Stimulated activated naive CD8-positive, alpha-beta T cell treated with anti-CD3 and anti-CD28 coated beads, Interleukin-15, Interleukin-2, amounts not matched to agents 100 U/mL and 50 U/mL, for 24 hours (primary cell): ENCODE results near the gene RECQL.
"Not testable (repeated sequence)": the region's sequence is repeated elsewhere in the genome, so short reads cannot be mapped to it uniquely, and the experiment has no call there.

ENCODE experiments used
- ATAC-seq: fragments of 150-1000 bp; cut with Tn5 transposase; one replicate; pipeline ENCODE4 v1.10.0; 2021
- DNase-seq: peaks from one replicate; pipeline ENCODE4 v3.0.0; 2021

The RECQL gene

DNA sequence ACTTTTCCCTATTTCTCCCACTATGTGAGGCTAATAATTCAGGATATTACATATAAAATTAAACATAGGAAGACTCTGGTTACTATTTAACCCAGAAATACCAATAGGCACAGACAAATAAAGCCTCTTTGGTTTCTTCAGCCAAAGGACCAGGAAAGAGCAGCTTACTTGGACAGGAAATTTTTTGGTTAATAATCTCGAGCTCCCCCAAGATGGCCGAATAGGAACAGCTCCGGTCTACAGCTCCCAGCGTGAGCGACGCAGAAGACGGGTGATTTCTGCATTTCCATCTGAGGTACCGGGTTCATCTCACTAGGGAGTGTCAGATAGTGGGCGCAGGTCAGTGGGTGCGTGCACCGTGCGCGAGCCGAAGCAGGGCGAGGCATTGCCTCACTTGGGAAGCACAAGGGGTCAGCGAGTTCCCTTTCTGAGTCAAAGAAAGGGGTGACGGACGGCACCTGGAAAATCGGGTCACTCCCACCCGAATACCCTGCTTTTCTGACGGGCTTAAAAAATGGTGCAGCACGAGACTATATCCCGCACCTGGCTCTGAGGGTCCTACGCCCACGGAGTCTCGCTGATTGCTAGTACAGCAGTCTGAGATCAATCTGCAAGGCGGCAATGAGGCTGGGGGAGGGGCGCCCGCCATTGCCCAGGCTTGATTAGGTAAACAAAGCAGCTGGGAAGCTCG, 82.3 kb downstream of the RECQL start:
- DNase-seq, ATAC-seq: not testable (repeated sequence)
